K562 (cell line): ENCODE measurements around the gene PPP1R9A. TPM values are rescaled to one million over a fixed set of nuclear protein-coding genes. Genes with fewer than 3 reads are reported as not detected.
A peak's percentile ranks its signal among the peaks of the same experiment; 100 is the strongest.

ENCODE experiments used
- ATAC-seq: fragments of 200-7000 bp; cut with Tn5 transposase; 3 replicates; pipeline ENCODE4 v1.9.1; 2020; ENCODE audit warnings: moderate library complexity
- BruUV-seq: library from RNA; stranded (reverse); fragments of 400-500 nt; replicated peaks from 2 replicates; lab custom pipeline; 2021; lab: Mats Ljungman, UMichigan
- CTCF ChIA-PET: fragments of 300-600 bp; formaldehyde crosslinking; extraction: SDS; loops from one replicate; lab custom pipeline; 2021; ENCODE audit warnings: low intra/inter-chr PET ratio; lab: Yijun Ruan, JAX
- POLR2A ChIA-PET: fragments of 300-600, 350-650 bp; sonication (Branson Sonifier 250); formaldehyde crosslinking; extraction: SDS; loops from one replicate; lab custom pipeline; 2021; ENCODE audit warnings: antibody characterized with exemption, inconsistent platforms; lab: Yijun Ruan, JAX
- DNase-seq, 4 experiments: peaks; one replicate each; pipeline versions ENCODE4 v3.0.0 to v3.0.0-alpha.2; 2011 to 2018; ENCODE audit warnings: low spot score in 3 of 4, mixed read lengths in 3 of 4; ENCODE audit errors: extremely low read depth in 1 of 4
- FAIRE-seq: peaks from 2 replicates; lab custom pipeline; 2011; peaks lifted over from hg19 to GRCh38; lab: Jason Lieb, UNC
- H2AFZ ChIP-seq: 2 replicates; pipeline ENCODE4 v1.6.0; 2011; ENCODE audit warnings: low read depth, low read length, control low read depth, inconsistent platforms
- H3K27ac ChIP-seq: fragments of 200-600 bp; 3 replicates; pipeline ENCODE4 v1.8.0; 2011; ENCODE audit warnings: low read depth, mild to moderate bottlenecking, control low read depth, inconsistent platforms, low read length, moderate library complexity, mixed read lengths; ENCODE audit errors: extremely low read depth
- H3K27me3 ChIP-seq, 2 experiments: fragments of 300-600 bp in 1 of 2; 2 replicates in 1 of 2; 3 replicates in 1 of 2; pipeline versions ENCODE4 v1.6.0 to v1.8.0; 2011; ENCODE audit warnings: inconsistent platforms in 2 of 2, low read length in 2 of 2, mild to moderate bottlenecking in 1 of 2, mixed read lengths in 1 of 2, moderate library complexity in 1 of 2; ENCODE audit not compliant: control insufficient read depth in 2 of 2, insufficient read depth in 2 of 2
- H3K36me3 ChIP-seq: fragments of 300-600 bp; 3 replicates; pipeline ENCODE4 v1.8.0; 2011; ENCODE audit warnings: mild to moderate bottlenecking, low read length, inconsistent platforms; ENCODE audit not compliant: control insufficient read depth, insufficient read depth
- H3K4me1 ChIP-seq, 2 experiments: fragments of 200-600 bp in 1 of 2; replicated peaks in 1 of 2; 2 replicates in 1 of 2; 3 replicates in 1 of 2; pipeline versions ENCODE4 v1.5.1 to v1.8.0; 2011; ENCODE audit warnings: inconsistent platforms in 2 of 2, low read length in 2 of 2, mild to moderate bottlenecking in 1 of 2, mixed read lengths in 1 of 2, moderate library complexity in 1 of 2; ENCODE audit not compliant: control insufficient read depth in 2 of 2, insufficient read depth in 2 of 2
- H3K4me2 ChIP-seq: 2 replicates; pipeline ENCODE4 v1.6.1; 2011; ENCODE audit warnings: low read length, control low read depth, inconsistent platforms, mixed read lengths; ENCODE audit not compliant: insufficient read depth
- H3K4me3 ChIP-seq: fragments of 200-600 bp; sonication (generic), shearing (Covaris generic); 2 replicates; pipeline ENCODE4 v1.5.1; 2016; ENCODE audit warnings: control low read depth, inconsistent platforms
- H3K79me2 ChIP-seq: fragments of 200-600 bp; 3 replicates; pipeline ENCODE4 v1.8.0; 2011; ENCODE audit warnings: low read length, inconsistent platforms; ENCODE audit not compliant: control insufficient read depth, insufficient read depth
- H3K9ac ChIP-seq, 2 experiments: 2 replicates each; pipeline versions ENCODE4 v1.6.0 to v1.6.1; 2011; ENCODE audit warnings: low read depth in 2 of 2, low read length in 2 of 2, control low read depth in 1 of 2, inconsistent platforms in 1 of 2, mild to moderate bottlenecking in 1 of 2, mixed read lengths in 1 of 2; ENCODE audit not compliant: insufficient read depth in 1 of 2
- H3K9me1 ChIP-seq: one replicate; pipeline ENCODE4 v1.6.0; 2011; ENCODE audit warnings: inconsistent platforms, mild to moderate bottlenecking, low read length, moderate library complexity; ENCODE audit not compliant: control insufficient read depth, insufficient read depth
- H3K9me3 ChIP-seq: replicated peaks from 2 replicates; pipeline ENCODE4 v1.5.1; 2011; ENCODE audit warnings: low read depth, low read length, inconsistent platforms; ENCODE audit not compliant: control insufficient read depth, insufficient read depth
- H4K20me1 ChIP-seq: replicated peaks from 2 replicates; pipeline ENCODE4 v1.6.1; 2011; ENCODE audit warnings: low read length, inconsistent platforms, mixed read lengths; ENCODE audit not compliant: control insufficient read depth, insufficient read depth
- GTF2F1 ChIP-seq: IDR thresholded peaks from 2 replicates; pipeline ENCODE4 v1.6.1; 2011; ENCODE audit warnings: low read depth, low read length, improper control_type of control experiment
- RAD21 ChIP-seq, 2 experiments: fragments of 250-450 bp in 1 of 2; fragments of 450-650 bp in 1 of 2; sonication (Bioruptor Pico) in 1 of 2; formaldehyde crosslinking in 1 of 2; IDR thresholded peaks in 1 of 2; conservative IDR thresholded peaks in 1 of 2; 2 replicates each; pipeline versions ENCODE4 v1.4.0 to v1.8.0; 2020 to 2022; ENCODE audit warnings: mild to moderate bottlenecking in 2 of 2, moderate library complexity in 1 of 2
- TBL1XR1 ChIP-seq, 2 experiments: IDR thresholded peaks; 2 replicates each; pipeline ENCODE4 v1.6.1; 2012; ENCODE audit warnings: improper control_type of control experiment in 2 of 2, low read length in 2 of 2, mild to moderate bottlenecking in 1 of 2
- ZNF551 ChIP-seq: fragments of 250-450 bp; sonication (Bioruptor Pico); IDR thresholded peaks from 2 replicates; pipeline ENCODE4 v1.5.0; 2021; ENCODE audit warnings: mild to moderate bottlenecking, moderate library complexity
- WGBS: fragments of 100-300 bp; shearing (Covaris generic); methylation state at CpG from one replicate; pipeline ENCODE4 v1.1.6; 2016; ENCODE audit warnings: low coverage, mixed read lengths; ENCODE audit not compliant: insufficient coverage; ENCODE audit errors: missing lambda C conversion rate; 5-methylcytosine and 5-hydroxymethylcytosine counted together
- in situ Hi-C: fragments of 300-500 bp; cut with MboI; formaldehyde crosslinking; loops from 4 replicates; pipeline ENCODE4 v1.15.0; 2018; ENCODE audit warnings: inconsistent platforms, mixed read lengths
- intact Hi-C: fragments of 100-400 bp; cut with micrococcal nuclease; formaldehyde crosslinking; loops from 2 replicates; pipeline ENCODE4 v1.14.2; 2022
- polyA plus RNA-seq, 8 experiments: library from polyadenylated mRNA; depleted of rRNA in 4 of 8; stranded (reverse) in 5 of 8; unstranded in 3 of 8; fragments of >200 nt; fragmentation: Nextera tagmentation in 2 of 8; fragmentation: Illumina TruSeq in 1 of 8; extraction: Ambion mirVana in 2 of 8; extraction: Trizol in 1 of 8; gene quantifications; 2 replicates each; pipeline versions ENCODE4 v1.2.1 to v1.2.3, GENCODE V29; 2011 to 2014; ENCODE audit warnings: inconsistent platforms in 1 of 8, missing spikeins in 1 of 8
- total RNA-seq, 7 experiments: library from RNA; depleted of rRNA in 6 of 7; stranded (reverse); fragments of >200 nt in 6 of 7; fragmentation: Illumina TruSeq in 2 of 7; extraction: Trizol in 2 of 7; gene quantifications; 2 replicates each; pipeline versions ENCODE4 v1.2.1 to v1.2.3, GENCODE V29; 2011 to 2021; ENCODE audit warnings: low replicate concordance in 1 of 7
- TF ChIP-seq, protein P1 (sequence below): fragments of 450-650 bp; formaldehyde crosslinking; IDR thresholded peaks from 2 replicates; pipeline ENCODE4 v1.4.0; 2022; ENCODE audit warnings: mild to moderate bottlenecking, moderate library complexity
- TF ChIP-seq, protein P2 (sequence below), 3 experiments: IDR thresholded peaks in 2 of 3; conservative IDR thresholded peaks in 1 of 3; 2 replicates each; pipeline ENCODE4 v1.5.1; 2011 to 2012; ENCODE audit warnings: low read length in 3 of 3, mild to moderate bottlenecking in 3 of 3, control low read depth in 2 of 3, improper control_type of control experiment in 1 of 3, inconsistent platforms in 1 of 3, low read depth in 1 of 3, mixed read lengths in 1 of 3, moderate library complexity in 1 of 3; ENCODE audit not compliant: insufficient read depth in 2 of 3

The PPP1R9A gene
- total and polyA plus RNA-seq, 9 of the 15 experiments (the other 6 are each of a cell fraction or from before 2014, with no cell fraction given): 0.24 TPM; not detected in 8

DNA sequence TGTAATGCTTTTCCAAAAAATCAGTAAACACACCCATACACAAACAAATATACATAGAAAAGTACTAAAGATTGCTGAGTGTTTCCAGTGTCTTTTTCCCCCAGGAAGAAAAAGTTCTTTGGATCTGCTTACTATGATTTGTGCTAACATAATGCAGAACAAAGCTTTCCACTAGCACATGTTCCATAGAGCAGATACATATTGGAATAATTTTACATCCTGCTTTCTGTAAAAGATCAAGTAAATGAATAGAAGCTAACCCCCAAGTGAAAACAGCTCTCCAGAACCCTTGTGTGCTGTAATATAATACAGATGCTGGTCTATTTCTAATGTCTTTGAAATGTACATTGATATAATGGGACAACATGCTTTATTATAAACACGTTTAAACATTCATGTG lies 291.5 kb downstream of the PPP1R9A start:
- H3K36me3 ChIP-seq: no peaks in the 10 kb centered on the region
- intact Hi-C loops (no loop called here), in situ Hi-C loops (no loop called here)
- DNase-seq (no peak), FAIRE-seq (no peak), ATAC-seq (no peak)
- no peaks in the 10 kb centered on the region for H3K9me1 ChIP-seq
- no peak overlapping the region for H3K9ac ChIP-seq
- TF ChIP-seq ZNF551 (CRISPR knock-in tag): no peak
- no peak overlapping the region for H3K27ac ChIP-seq
- H3K79me2 ChIP-seq: no peaks in the 10 kb centered on the region
- H2AFZ ChIP-seq: no peak overlapping the region
- no peaks in the 10 kb centered on the region for H3K4me1 ChIP-seq
- POLR2A ChIA-PET: no interaction called here
- CTCF ChIA-PET: no interaction called here
- BruUV-seq: no TSS peak
- no peaks in the 10 kb centered on the region for H3K27me3 ChIP-seq
- H4K20me1 ChIP-seq: no peaks in the 10 kb centered on the region
- WGBS: 0% methylated on average over 1 of the region's 1 CpG
- no peak overlapping the region for H3K4me3 ChIP-seq
- no peaks in the 10 kb centered on the region for H3K9me3 ChIP-seq
- no peak overlapping the region for H3K4me2 ChIP-seq

DNA sequence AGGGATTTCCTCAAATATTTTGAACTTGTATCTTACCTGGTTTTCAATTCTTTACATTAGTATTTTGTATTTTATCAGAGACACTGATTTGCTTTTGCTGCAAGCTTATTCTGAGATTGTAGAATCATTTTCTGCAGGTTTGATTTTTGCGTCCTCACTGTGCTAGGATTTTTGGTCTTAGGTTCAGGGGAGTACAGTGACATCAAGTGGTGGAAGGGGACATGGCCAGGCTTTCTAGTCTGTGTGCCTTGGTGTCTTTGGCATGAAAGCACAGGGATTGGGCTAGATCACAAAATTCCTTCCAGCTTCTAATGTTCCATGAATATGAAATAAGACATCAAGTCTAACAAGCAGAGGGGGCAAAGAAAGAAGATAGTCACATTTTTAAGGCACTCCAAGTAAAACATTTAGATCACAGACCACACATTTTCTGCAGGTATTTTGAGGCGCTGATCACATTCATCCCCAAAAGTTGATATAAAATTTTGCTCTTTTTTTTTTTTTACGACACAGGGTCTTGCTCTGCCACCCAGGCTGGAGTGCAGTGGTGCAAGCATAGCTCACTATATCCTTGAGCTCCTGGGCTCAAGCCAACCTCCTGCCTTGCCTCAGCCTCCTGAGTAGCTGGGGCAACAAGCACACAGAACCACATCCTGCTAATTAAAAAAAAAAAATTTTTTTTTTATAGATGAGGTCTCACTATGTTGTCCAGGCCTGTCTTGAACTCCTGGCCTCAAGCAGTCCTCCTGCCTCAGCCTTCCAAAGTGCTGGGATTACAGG lies 292.6 kb downstream of the PPP1R9A start:
- FAIRE-seq (no peak), ATAC-seq (no peak), DNase-seq (peak in 2 of 4 experiments; percentile 3 to 11)
- no peaks in the 10 kb centered on the region for H3K4me1 ChIP-seq
- H3K4me2 ChIP-seq: no peak overlapping the region
- no peaks in the 10 kb centered on the region for H3K36me3 ChIP-seq
- WGBS: 0% methylated on average over 3 of the region's 3 CpGs
- no peaks in the 10 kb centered on the region for H3K27me3 ChIP-seq
- H3K79me2 ChIP-seq: no peaks in the 10 kb centered on the region
- in situ Hi-C loops (no loop called here), intact Hi-C loops (no loop called here)
- ChIA-PET POLR2A (no interaction called here), CTCF (interaction anchor here (1.1 kb wide), 1 partner anchor 751 kb away, joined by 6 read pairs; no protein-coding TSS in a partner anchor)
- no TSS peak for BruUV-seq
- no peak overlapping the region for H3K9ac ChIP-seq
- no peak overlapping the region for H3K4me3 ChIP-seq
- no peak overlapping the region for H2AFZ ChIP-seq
- TF ChIP-seq TBL1XR1 (IDR thresholded peaks at IDR 0.05; ENCODE audit: low read length in 2 of 2) (no peak), RAD21 (CRISPR knock-in tag; conservative IDR thresholded peaks at IDR 0.05 in 1 of 2, IDR thresholded peaks at IDR 0.05 in 1 of 2) (peak; percentile 42 to 52), GTF2F1 (no peak)
- TF ChIP-seq, protein P1, sequence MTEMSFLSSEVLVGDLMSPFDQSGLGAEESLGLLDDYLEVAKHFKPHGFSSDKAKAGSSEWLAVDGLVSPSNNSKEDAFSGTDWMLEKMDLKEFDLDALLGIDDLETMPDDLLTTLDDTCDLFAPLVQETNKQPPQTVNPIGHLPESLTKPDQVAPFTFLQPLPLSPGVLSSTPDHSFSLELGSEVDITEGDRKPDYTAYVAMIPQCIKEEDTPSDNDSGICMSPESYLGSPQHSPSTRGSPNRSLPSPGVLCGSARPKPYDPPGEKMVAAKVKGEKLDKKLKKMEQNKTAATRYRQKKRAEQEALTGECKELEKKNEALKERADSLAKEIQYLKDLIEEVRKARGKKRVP (CRISPR knock-in tag): no peak
- TF ChIP-seq, protein P2, sequence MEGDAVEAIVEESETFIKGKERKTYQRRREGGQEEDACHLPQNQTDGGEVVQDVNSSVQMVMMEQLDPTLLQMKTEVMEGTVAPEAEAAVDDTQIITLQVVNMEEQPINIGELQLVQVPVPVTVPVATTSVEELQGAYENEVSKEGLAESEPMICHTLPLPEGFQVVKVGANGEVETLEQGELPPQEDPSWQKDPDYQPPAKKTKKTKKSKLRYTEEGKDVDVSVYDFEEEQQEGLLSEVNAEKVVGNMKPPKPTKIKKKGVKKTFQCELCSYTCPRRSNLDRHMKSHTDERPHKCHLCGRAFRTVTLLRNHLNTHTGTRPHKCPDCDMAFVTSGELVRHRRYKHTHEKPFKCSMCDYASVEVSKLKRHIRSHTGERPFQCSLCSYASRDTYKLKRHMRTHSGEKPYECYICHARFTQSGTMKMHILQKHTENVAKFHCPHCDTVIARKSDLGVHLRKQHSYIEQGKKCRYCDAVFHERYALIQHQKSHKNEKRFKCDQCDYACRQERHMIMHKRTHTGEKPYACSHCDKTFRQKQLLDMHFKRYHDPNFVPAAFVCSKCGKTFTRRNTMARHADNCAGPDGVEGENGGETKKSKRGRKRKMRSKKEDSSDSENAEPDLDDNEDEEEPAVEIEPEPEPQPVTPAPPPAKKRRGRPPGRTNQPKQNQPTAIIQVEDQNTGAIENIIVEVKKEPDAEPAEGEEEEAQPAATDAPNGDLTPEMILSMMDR (IDR thresholded peaks at IDR 0.05 in 2 of 3, conservative IDR thresholded peaks at IDR 0.05 in 1 of 3; ENCODE audit: insufficient read depth in 2 of 3, low read depth in 1 of 3, low read length in 3 of 3): peak in 2 of 3 experiments; percentile 17 to 25; a peak in 2 of 6 replicates
- no peak overlapping the region for H3K27ac ChIP-seq
- H4K20me1 ChIP-seq: no peaks in the 10 kb centered on the region
- peaks cover 5% of the 10 kb centered on the region; the same call in 1 of the 2 replicates for H3K9me3 ChIP-seq
- H3K9me1 ChIP-seq: no peaks in the 10 kb centered on the region
